HG03354 (cell line): ENCODE results near the gene KATNAL2.

Source experiments
- ATAC-seq: cut with Tn5 transposase; IDR thresholded peaks from one replicate; pipeline ENCODE4 v1.9.1; 2021; ENCODE audit warnings: mild to moderate bottlenecking; ENCODE audit not compliant: unreplicated experiment, poor library complexity, severe bottlenecking

The KATNAL2 gene

GRCh38 chr18:46917108-46917802 lies at the start of gene KATNAL2, which contains the start of gene PIAS2:
Gene KATNAL2, plus strand, starts transcription at chr18:46917602. Its CDS starts 29,271 bp downstream, at chr18:46946873.
Gene PIAS2, minus strand, starts transcription at chr18:46917507. Its CDS starts 162 bp downstream, at chr18:46917345.
- ATAC-seq, result peak; percentile 82

GRCh38 chr18:46868169-46868921 lies 49.1 kb upstream of the KATNAL2 start:
- no peak for ATAC-seq

GRCh38 chr18:46877329-46877987 lies 39.9 kb upstream of the KATNAL2 start:
- ATAC-seq, result no peak

GRCh38 chr18:46883180-46883579 lies 34.2 kb upstream of the KATNAL2 start:
- no peak for ATAC-seq

- ATAC-seq, result no peak
Measured at GRCh38 chr18:46886893-46887292, 30.5 kb upstream of the KATNAL2 start.

GRCh38 chr18:46888965-46889364 lies 28.4 kb upstream of the KATNAL2 start:
- ATAC-seq, result no peak

GRCh38 chr18:46891742-46892214 lies 25.6 kb upstream of the KATNAL2 start:
- ATAC-seq, result peak; percentile 88

GRCh38 chr18:46892842-46893241 lies 24.6 kb upstream of the KATNAL2 start:
- ATAC-seq, result no peak

GRCh38 chr18:46893360-46893759 lies 24.0 kb upstream of the KATNAL2 start:
- no peak for ATAC-seq

- ATAC-seq, result no peak
Measured at GRCh38 chr18:46894124-46894523, 23.3 kb upstream of the KATNAL2 start.

GRCh38 chr18:46899274-46899948 lies 18.0 kb upstream of the KATNAL2 start:
- peak; percentile 67 for ATAC-seq

GRCh38 chr18:46903406-46903805 lies 14.0 kb upstream of the KATNAL2 start:
- ATAC-seq, result no peak

GRCh38 chr18:46909497-46909896 lies 7.9 kb upstream of the KATNAL2 start:
- no peak for ATAC-seq

- ATAC-seq, result no peak
Measured at GRCh38 chr18:46910856-46911255, 6.5 kb upstream of the KATNAL2 start.

GRCh38 chr18:46915800-46916550 lies 1.4 kb upstream of the KATNAL2 start:
- ATAC-seq, result no peak

GRCh38 chr18:46916551-46917107 lies 773 bp upstream of the KATNAL2 start:
- ATAC-seq, result peak; percentile 44

- peak; percentile 26 for ATAC-seq
Measured at GRCh38 chr18:46917803-46918600, 600 bp downstream of the KATNAL2 start.

GRCh38 chr18:46920067-46920466 lies 2.7 kb downstream of the KATNAL2 start:
- no peak for ATAC-seq
